Gastroesophageal sphincter (tissue), 4 donors: ENCODE results near the gene SLC6A12. TPM values are rescaled to one million over a fixed set of nuclear protein-coding genes. Genes with fewer than 3 reads are reported as not detected.

Source experiments
- ATAC-seq: fragments of 150-250 bp; one replicate; pipeline ENCODE4 v1.9.1; 2016; ENCODE audit warnings: mild to moderate bottlenecking, moderate library complexity
- H3K27ac ChIP-seq, 4 donors: fragments of 200-600 bp; sonication (generic) in 3 of 4; 1 replicate in 3 of 4; 2 replicates in 1 of 4; pipeline ENCODE4 v1.5.1; 2016 to 2019
- H3K27me3 ChIP-seq: fragments of 200-600 bp; sonication (generic); one replicate; pipeline ENCODE4 v1.5.1; 2019
- H3K36me3 ChIP-seq, 2 donors: fragments of 200-600 bp; sonication (generic); one replicate each; pipeline ENCODE4 v1.5.1; 2019; ENCODE audit warnings: control low read depth in 1 of 2
- H3K4me1 ChIP-seq, 3 donors: fragments of 200-600 bp; sonication (generic); 1 replicate in 2 of 3; 2 replicates in 1 of 3; pipeline ENCODE4 v1.5.1; 2016 to 2019; ENCODE audit warnings: control low read depth in 2 of 3
- H3K4me3 ChIP-seq, 2 donors: fragments of 200-600 bp; sonication (generic); one replicate each; pipeline ENCODE4 v1.5.1; 2019; ENCODE audit warnings: mild to moderate bottlenecking in 1 of 2, moderate library complexity in 1 of 2
- H3K9me3 ChIP-seq, 3 donors: fragments of 200-600 bp; sonication (generic); one replicate each; pipeline ENCODE4 v1.5.1; 2017 to 2019; ENCODE audit warnings: control low read depth in 2 of 3
- EP300 ChIP-seq: sonication (generic); formaldehyde crosslinking; IDR thresholded peaks from one replicate; pipeline ENCODE4 v1.6.1; 2017; ENCODE audit warnings: antibody characterized with exemption, mild to moderate bottlenecking
- POLR2A ChIP-seq, 2 donors: fragments of 450-650 bp; IDR thresholded peaks; one replicate each; pipeline ENCODE4 v1.6.1; 2017; ENCODE audit warnings: antibody characterized with exemption in 2 of 2, mild to moderate bottlenecking in 2 of 2, moderate library complexity in 1 of 2
- POLR2AphosphoS5 ChIP-seq: sonication (generic); formaldehyde crosslinking; IDR thresholded peaks from one replicate; pipeline ENCODE4 v1.6.1; 2017; ENCODE audit warnings: antibody characterized with exemption
- WGBS, 2 donors: methylation state at CpG; one replicate each; pipeline ENCODE4 v1.1.5; 2018; ENCODE audit warnings: low coverage in 1 of 2; 5-methylcytosine and 5-hydroxymethylcytosine counted together
- total RNA-seq, 4 donors: library from RNA; depleted of rRNA; stranded (reverse); fragments of >200 nt; gene quantifications; one replicate each; pipeline ENCODE4 v1.1.0, GENCODE V29; 2016
- TF ChIP-seq, protein P1 (sequence below), 4 experiments: fragments of 200-600 bp in 2 of 4; fragments of 450-650 bp in 2 of 4; sonication (generic) in 1 of 4; IDR thresholded peaks; one replicate each; pipeline ENCODE4 v1.5.1; 2017 to 2019; ENCODE audit warnings: antibody characterized with exemption in 4 of 4, mild to moderate bottlenecking in 2 of 4, moderate library complexity in 2 of 4

Gene SLC6A12
- total RNA-seq, 4 donors from 2014 or later: 11.3 TPM; not detected in 3

DNA sequence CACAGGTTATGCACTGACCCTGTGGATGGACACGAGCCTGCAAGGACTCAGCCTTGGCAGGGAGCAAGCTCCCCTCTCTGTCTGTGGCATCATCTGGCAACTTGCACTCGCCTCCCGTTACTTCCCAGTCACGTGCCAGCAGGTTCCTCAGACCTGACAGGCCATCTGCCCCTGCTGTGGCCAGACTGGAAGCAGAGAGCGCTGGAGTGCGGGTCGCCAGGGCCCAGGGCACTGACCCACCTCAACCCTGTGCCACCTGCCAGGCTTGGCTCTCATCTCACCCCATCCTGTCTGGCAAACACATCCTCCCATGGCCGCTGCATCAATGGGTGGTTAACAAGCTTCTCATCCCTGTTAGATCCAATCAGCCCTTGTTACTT lies 28.4 kb downstream of the SLC6A12 start:
- no peak overlapping the region for H3K4me3 ChIP-seq
- H3K9me3 ChIP-seq: no peaks in the 10 kb centered on the region
- H3K27ac ChIP-seq: no peak overlapping the region
- WGBS, 2 donors: no CpG with 5 or more reads among the region's 8 CpGs
- TF ChIP-seq EP300 (no peak), POLR2A (IDR thresholded peaks at IDR 0.05) (no peak), POLR2AphosphoS5 (no peak)
- TF ChIP-seq, protein P1, sequence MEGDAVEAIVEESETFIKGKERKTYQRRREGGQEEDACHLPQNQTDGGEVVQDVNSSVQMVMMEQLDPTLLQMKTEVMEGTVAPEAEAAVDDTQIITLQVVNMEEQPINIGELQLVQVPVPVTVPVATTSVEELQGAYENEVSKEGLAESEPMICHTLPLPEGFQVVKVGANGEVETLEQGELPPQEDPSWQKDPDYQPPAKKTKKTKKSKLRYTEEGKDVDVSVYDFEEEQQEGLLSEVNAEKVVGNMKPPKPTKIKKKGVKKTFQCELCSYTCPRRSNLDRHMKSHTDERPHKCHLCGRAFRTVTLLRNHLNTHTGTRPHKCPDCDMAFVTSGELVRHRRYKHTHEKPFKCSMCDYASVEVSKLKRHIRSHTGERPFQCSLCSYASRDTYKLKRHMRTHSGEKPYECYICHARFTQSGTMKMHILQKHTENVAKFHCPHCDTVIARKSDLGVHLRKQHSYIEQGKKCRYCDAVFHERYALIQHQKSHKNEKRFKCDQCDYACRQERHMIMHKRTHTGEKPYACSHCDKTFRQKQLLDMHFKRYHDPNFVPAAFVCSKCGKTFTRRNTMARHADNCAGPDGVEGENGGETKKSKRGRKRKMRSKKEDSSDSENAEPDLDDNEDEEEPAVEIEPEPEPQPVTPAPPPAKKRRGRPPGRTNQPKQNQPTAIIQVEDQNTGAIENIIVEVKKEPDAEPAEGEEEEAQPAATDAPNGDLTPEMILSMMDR (IDR thresholded peaks at IDR 0.05): no peak
- H3K36me3 ChIP-seq: no peaks in the 10 kb centered on the region
- peaks cover 6% of the 10 kb centered on the region for H3K27me3 ChIP-seq
- ATAC-seq: no peak
- H3K4me1 ChIP-seq: peaks cover 0 to 14% (median 6%) of the 10 kb centered on the region in 3 donors

DNA sequence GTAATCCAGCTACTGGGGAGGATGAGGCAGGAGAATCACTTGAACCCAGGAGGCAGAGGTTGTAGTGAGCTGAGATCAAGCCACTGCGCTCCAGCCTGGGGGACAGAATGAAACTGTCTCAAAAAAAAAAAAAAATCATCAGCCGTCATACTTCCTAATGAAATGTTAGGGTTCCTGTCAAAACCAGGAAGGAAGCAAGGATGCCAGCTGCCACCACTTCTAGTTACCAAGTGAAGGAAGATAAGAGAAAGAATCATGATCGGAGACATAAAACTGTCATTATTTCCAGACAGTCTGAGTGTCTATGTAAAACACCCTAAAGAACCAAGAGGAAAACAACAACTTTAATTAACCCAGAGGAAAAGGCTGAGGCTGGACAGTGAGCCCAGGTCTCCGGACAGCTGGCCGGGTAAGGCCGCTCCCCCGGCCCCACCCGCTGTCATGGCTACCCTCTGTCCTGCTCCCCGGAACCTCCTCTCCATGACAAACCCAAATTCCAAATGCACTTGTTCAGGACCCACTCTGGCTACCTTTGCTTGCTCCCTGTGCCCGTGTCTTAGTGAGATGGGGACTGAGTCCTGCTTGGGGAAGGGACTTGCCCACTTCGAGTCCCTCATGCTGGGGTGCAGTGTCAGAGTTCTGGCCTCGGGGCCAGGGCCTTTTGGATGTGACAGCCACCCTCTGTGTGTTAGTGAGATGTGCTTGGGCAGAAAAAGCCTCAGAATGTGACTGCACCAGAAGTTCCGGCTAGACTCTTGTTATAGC lies 29.0 kb downstream of the SLC6A12 start:
- H3K36me3 ChIP-seq: no peaks in the 10 kb centered on the region
- ATAC-seq: no peak
- H3K4me1 ChIP-seq: peaks cover 0 to 15% (median 6%) of the 10 kb centered on the region in 3 donors
- peaks cover 2% of the 10 kb centered on the region for H3K27me3 ChIP-seq
- no peaks in the 10 kb centered on the region for H3K9me3 ChIP-seq
- WGBS, 2 donors: 62 to 80% methylated on average over 9 to 11 of the region's 13 CpGs
- no peak overlapping the region for H3K4me3 ChIP-seq
- TF ChIP-seq POLR2AphosphoS5 (no peak), POLR2A (IDR thresholded peaks at IDR 0.05) (no peak), EP300 (no peak)
- TF ChIP-seq, protein P1 (IDR thresholded peaks at IDR 0.05): no peak
- no peak overlapping the region for H3K27ac ChIP-seq

DNA sequence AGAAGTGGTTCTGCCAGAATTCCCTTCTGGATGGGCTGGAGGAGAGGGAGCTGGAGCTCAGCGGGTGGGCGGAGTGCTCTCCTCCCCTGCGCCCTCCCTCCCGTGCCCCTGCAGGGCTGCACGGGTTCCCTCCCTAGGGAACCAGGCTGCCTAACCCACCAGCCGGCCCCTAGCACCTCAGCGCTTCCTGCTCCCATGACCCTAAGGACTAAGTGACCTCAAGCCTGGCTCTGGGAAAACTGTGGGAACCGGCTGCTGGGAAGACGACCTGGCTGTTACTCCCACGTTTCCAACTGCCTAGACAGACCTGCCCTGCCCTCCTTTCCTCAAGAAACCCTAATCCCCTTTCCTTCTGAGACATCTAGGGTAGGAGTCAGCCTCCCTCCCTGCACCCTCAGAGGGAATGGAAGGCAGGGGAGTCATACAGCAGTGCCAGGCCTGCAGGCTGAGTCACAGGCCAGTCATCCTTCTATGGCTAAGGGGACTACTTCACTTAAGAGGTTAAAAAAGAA lies 31.5 kb downstream of the SLC6A12 start:
- no peaks in the 10 kb centered on the region for H3K9me3 ChIP-seq
- H3K36me3 ChIP-seq: no peaks in the 10 kb centered on the region
- no peak overlapping the region for H3K27ac ChIP-seq
- peaks cover 12% of the 10 kb centered on the region for H3K27me3 ChIP-seq
- H3K4me3 ChIP-seq: no peak overlapping the region
- peaks cover 0 to 16% (median 0%) of the 10 kb centered on the region in 3 donors for H3K4me1 ChIP-seq
- TF ChIP-seq POLR2A (IDR thresholded peaks at IDR 0.05) (no peak), EP300 (no peak), POLR2AphosphoS5 (no peak)
- TF ChIP-seq, protein P1 (IDR thresholded peaks at IDR 0.05): no peak
- no peak for ATAC-seq
- WGBS, 2 donors: 17 to 80% methylated on average over 1 of the region's 10 CpGs

DNA sequence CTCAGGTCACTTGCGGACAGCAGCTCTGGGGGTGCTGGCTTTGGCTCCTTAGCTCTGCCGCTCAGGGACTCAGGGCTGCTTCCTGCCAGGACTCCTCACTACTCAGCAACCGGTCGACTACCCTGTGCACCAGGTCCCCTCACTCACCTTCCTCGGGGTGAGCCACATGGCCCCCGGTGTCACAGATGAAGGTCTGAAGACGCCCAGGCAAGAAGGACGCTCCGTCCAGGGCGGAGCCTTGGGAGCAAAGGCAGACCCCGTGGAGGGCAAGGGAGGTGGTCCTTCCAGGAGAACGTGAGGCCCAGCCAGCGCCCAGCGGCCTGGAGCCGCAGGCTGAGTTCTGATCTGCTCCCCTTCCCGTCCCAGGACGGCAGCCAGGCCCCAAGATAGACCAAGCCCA lies 32.0 kb downstream of the SLC6A12 start:
- Histone ChIP-seq H3K4me3 (no peak overlapping the region), H3K27ac (no peak overlapping the region), H3K4me1 (peaks cover 0 to 22% (median 0%) of the 10 kb centered on the region in 3 donors), H3K36me3 (no peaks in the 10 kb centered on the region), H3K27me3 (peaks cover 12% of the 10 kb centered on the region), H3K9me3 (no peaks in the 10 kb centered on the region)
- WGBS, 2 donors: no CpG with 5 or more reads among the region's 17 CpGs
- no peak for TF ChIP-seq POLR2AphosphoS5
- no peak for TF ChIP-seq POLR2A (IDR thresholded peaks at IDR 0.05)
- TF ChIP-seq, protein P1 (IDR thresholded peaks at IDR 0.05): no peak
- no peak for TF ChIP-seq EP300
- ATAC-seq: no peak

DNA sequence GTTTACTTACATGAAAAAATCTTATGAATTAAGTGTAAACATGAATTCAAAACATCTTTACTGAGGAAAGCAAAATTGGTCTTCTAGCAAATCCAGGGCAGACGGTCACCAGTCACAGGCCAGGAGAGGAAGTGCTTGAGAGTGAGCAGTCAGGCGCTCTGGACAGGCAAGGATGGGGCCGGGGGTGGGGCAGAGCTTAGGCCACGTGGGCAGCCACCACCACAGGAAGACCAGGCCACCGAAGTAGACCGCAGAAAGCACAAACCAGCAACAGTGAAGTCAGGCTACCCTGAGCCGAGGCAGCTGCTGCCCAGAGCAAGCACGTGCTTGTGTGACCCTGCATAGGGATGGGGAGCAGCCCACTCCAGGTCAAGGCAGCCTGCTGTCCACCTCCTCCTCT lies 33.5 kb downstream of the SLC6A12 start:
- Histone ChIP-seq H3K27me3 (peaks cover 12% of the 10 kb centered on the region), H3K9me3 (no peaks in the 10 kb centered on the region), H3K4me1 (peaks cover 0 to 32% (median 3%) of the 10 kb centered on the region in 3 donors), H3K36me3 (no peaks in the 10 kb centered on the region), H3K4me3 (no peak overlapping the region), H3K27ac (peak overlapping the region in 1 of 4 donors; percentile 31)
- peak; percentile 66 for ATAC-seq
- WGBS, 2 donors: 55% methylated on average over 7 of the region's 8 CpGs; no CpG with 5 or more reads in 1 of the 2 donors
- TF ChIP-seq POLR2A (IDR thresholded peaks at IDR 0.05): no peak
- TF ChIP-seq, protein P1 (IDR thresholded peaks at IDR 0.05): no peak
- no peak for TF ChIP-seq POLR2AphosphoS5
- TF ChIP-seq EP300: no peak
